ENCODE measurements around the gene PARVB. TPM values are rescaled to one million over a fixed set of nuclear protein-coding genes. Genes with fewer than 3 reads are reported as not detected.
"Not testable (repeated sequence)": the region's sequence is repeated elsewhere in the genome, so short reads cannot be mapped to it uniquely, and the experiment has no call there.

Gene PARVB
- total RNA-seq, 1 experiment from 2014 or later, result 2.3 TPM

- DNase-seq (ENCODE audit: low spot score), result no peak
These were observed 85.3 kb downstream of the PARVB start for GRCh38 chr22:44109416-44109815.

- not testable (repeated sequence) for DNase-seq (ENCODE audit: low spot score)
These were observed 86.6 kb downstream of the PARVB start for GRCh38 chr22:44110656-44111055.

GRCh38 chr22:44111562-44112155, 87.6 kb downstream of the PARVB start:
- no peak for DNase-seq (ENCODE audit: low spot score)

- DNase-seq (ENCODE audit: low spot score), result no peak
These were observed 88.1 kb downstream of the PARVB start for GRCh38 chr22:44112191-44112590.

GRCh38 chr22:44116331-44116730, 92.2 kb downstream of the PARVB start:
- no peak for DNase-seq (ENCODE audit: low spot score)

- DNase-seq (ENCODE audit: low spot score), result no peak
These were observed 92.9 kb downstream of the PARVB start for GRCh38 chr22:44116755-44117684.

- no peak for DNase-seq (ENCODE audit: low spot score)
These were observed 93.6 kb downstream of the PARVB start for GRCh38 chr22:44117746-44118145.

- no peak for DNase-seq (ENCODE audit: low spot score)
These were observed 94.7 kb downstream of the PARVB start for GRCh38 chr22:44118645-44119315.

GRCh38 chr22:44119669-44120313, 95.7 kb downstream of the PARVB start:
- no peak for DNase-seq (ENCODE audit: low spot score)

GRCh38 chr22:44120314-44120704, 96.2 kb downstream of the PARVB start:
- DNase-seq (ENCODE audit: low spot score), result no peak

- DNase-seq (ENCODE audit: low spot score), result no peak
These were observed 101.3 kb downstream of the PARVB start for GRCh38 chr22:44125421-44125820.

- no peak for DNase-seq (ENCODE audit: low spot score)
These were observed 102.7 kb downstream of the PARVB start for GRCh38 chr22:44126807-44127206.

- DNase-seq (ENCODE audit: low spot score), result no peak
These were observed 103.3 kb downstream of the PARVB start for GRCh38 chr22:44127356-44127755.

GRCh38 chr22:44128958-44129618, 105.0 kb downstream of the PARVB start:
- no peak for DNase-seq (ENCODE audit: low spot score)

- peak; percentile 40 for DNase-seq (ENCODE audit: low spot score)
These were observed 105.5 kb downstream of the PARVB start for GRCh38 chr22:44129619-44129976.

GRCh38 chr22:44130076-44130711, 106.1 kb downstream of the PARVB start:
- DNase-seq (ENCODE audit: low spot score), result no peak

- no peak for DNase-seq (ENCODE audit: low spot score)
These were observed 107.3 kb downstream of the PARVB start for GRCh38 chr22:44131412-44131811.

- no peak for DNase-seq (ENCODE audit: low spot score)
These were observed 108.0 kb downstream of the PARVB start for GRCh38 chr22:44131989-44132685.

GRCh38 chr22:44132724-44133123, 108.6 kb downstream of the PARVB start:
- DNase-seq (ENCODE audit: low spot score), result no peak

GRCh38 chr22:44133161-44133560, 109.1 kb downstream of the PARVB start:
- no peak for DNase-seq (ENCODE audit: low spot score)
